K562 (cell line): ENCODE data around the gene MBIP.

ENCODE experiments used
- IRF2 ChIP-seq: sonication (generic); formaldehyde crosslinking; IDR thresholded peaks from 2 replicates; pipeline ENCODE4 v1.8.1; 2022; ENCODE audit warnings: mild to moderate bottlenecking, missing genetic modification reagents
- JUND ChIP-seq, 2 experiments: IDR thresholded peaks; 2 replicates in 1 of 2; 3 replicates in 1 of 2; pipeline ENCODE4 v1.6.1; 2011; ENCODE audit warnings: borderline replicate concordance in 2 of 2, low read depth in 2 of 2, low read length in 2 of 2, improper control_type of control experiment in 1 of 2, missing biosample characterization in 1 of 2, missing genetic modification characterization in 1 of 2, missing genetic modification reagents in 1 of 2
- MAFF ChIP-seq: IDR thresholded peaks from 2 replicates; pipeline ENCODE4 v1.6.1; 2012; ENCODE audit warnings: low read length, improper control_type of control experiment
- MEF2A ChIP-seq: IDR thresholded peaks from 2 replicates; pipeline ENCODE4 v1.6.1; 2011; ENCODE audit warnings: low read depth, mild to moderate bottlenecking, low read length, moderate library complexity; ENCODE audit not compliant: control insufficient read depth
- MXD1 ChIP-seq: fragments of 250-450 bp; sonication (Bioruptor Pico); IDR thresholded peaks from 2 replicates; pipeline ENCODE4 v1.8.0; 2021; ENCODE audit warnings: borderline replicate concordance, mild to moderate bottlenecking, moderate library complexity; ENCODE audit not compliant: poor library complexity, severe bottlenecking
- NR2C2 ChIP-seq, 2 experiments: fragments of 200-800 bp in 1 of 2; sonication (Bioruptor generic) in 1 of 2; sonication (generic) in 1 of 2; formaldehyde crosslinking in 1 of 2; IDR thresholded peaks; 2 replicates each; pipeline versions ENCODE4 v1.6.1 to v1.8.0; 2016 to 2022; ENCODE audit warnings: mild to moderate bottlenecking in 1 of 2, missing compliant biosample characterization in 1 of 2, missing genetic modification characterization in 1 of 2, missing genetic modification reagents in 1 of 2
- POLR2AphosphoS5 ChIP-seq: IDR thresholded peaks from 2 replicates; pipeline ENCODE4 v1.6.1; 2011; ENCODE audit warnings: mild to moderate bottlenecking, low read depth, low read length, moderate library complexity; ENCODE audit not compliant: control insufficient read depth, insufficient read depth
- PTBP1 ChIP-seq: fragments of 200-400 bp; formaldehyde crosslinking; IDR thresholded peaks from 2 replicates; pipeline ENCODE4 v1.6.1; 2017; ENCODE audit warnings: low read depth, low read length
- TAF1 ChIP-seq: IDR thresholded peaks from 2 replicates; pipeline ENCODE4 v1.6.1; 2011; ENCODE audit warnings: mild to moderate bottlenecking, low read length, moderate library complexity; ENCODE audit not compliant: insufficient read depth, control insufficient read depth, severe bottlenecking; ENCODE audit errors: extremely low read depth
- ZNF23 ChIP-seq: fragments of 250-450 bp; sonication (Bioruptor Pico); IDR thresholded peaks from 2 replicates; pipeline ENCODE4 v1.4.0; 2020; ENCODE audit warnings: mild to moderate bottlenecking
- ZNF263 ChIP-seq: sonication (generic); formaldehyde crosslinking; IDR thresholded peaks from 2 replicates; pipeline ENCODE4 v1.8.0; 2022; ENCODE audit warnings: mild to moderate bottlenecking, missing genetic modification reagents, borderline replicate concordance
- TF ChIP-seq, protein P1 (sequence below), 3 experiments: IDR thresholded peaks in 2 of 3; conservative IDR thresholded peaks in 1 of 3; 2 replicates each; pipeline ENCODE4 v1.5.1; 2011 to 2012; ENCODE audit warnings: low read length in 3 of 3, mild to moderate bottlenecking in 3 of 3, control low read depth in 2 of 3, improper control_type of control experiment in 1 of 3, inconsistent platforms in 1 of 3, low read depth in 1 of 3, mixed read lengths in 1 of 3, moderate library complexity in 1 of 3; ENCODE audit not compliant: insufficient read depth in 2 of 3
- TF ChIP-seq, protein P2 (sequence below): sonication (generic); formaldehyde crosslinking; IDR thresholded peaks from 2 replicates; pipeline ENCODE4 v1.8.0; 2022; ENCODE audit warnings: mild to moderate bottlenecking, low read depth, missing genetic modification reagents
- TF ChIP-seq, protein P3 (sequence below): fragments of 450-650 bp; IDR thresholded peaks from 2 replicates; pipeline ENCODE4 v1.6.1; 2016; ENCODE audit warnings: mild to moderate bottlenecking

- TF ChIP-seq, protein P1, sequence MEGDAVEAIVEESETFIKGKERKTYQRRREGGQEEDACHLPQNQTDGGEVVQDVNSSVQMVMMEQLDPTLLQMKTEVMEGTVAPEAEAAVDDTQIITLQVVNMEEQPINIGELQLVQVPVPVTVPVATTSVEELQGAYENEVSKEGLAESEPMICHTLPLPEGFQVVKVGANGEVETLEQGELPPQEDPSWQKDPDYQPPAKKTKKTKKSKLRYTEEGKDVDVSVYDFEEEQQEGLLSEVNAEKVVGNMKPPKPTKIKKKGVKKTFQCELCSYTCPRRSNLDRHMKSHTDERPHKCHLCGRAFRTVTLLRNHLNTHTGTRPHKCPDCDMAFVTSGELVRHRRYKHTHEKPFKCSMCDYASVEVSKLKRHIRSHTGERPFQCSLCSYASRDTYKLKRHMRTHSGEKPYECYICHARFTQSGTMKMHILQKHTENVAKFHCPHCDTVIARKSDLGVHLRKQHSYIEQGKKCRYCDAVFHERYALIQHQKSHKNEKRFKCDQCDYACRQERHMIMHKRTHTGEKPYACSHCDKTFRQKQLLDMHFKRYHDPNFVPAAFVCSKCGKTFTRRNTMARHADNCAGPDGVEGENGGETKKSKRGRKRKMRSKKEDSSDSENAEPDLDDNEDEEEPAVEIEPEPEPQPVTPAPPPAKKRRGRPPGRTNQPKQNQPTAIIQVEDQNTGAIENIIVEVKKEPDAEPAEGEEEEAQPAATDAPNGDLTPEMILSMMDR (IDR thresholded peaks at IDR 0.05 in 2 of 3, conservative IDR thresholded peaks at IDR 0.05 in 1 of 3; ENCODE audit: insufficient read depth in 2 of 3, low read depth in 1 of 3, low read length in 3 of 3) = no peak
- TF ChIP-seq TAF1 (no peak), JUND (IDR thresholded peaks at IDR 0.05; ENCODE audit: borderline replicate concordance, low read depth, low read length) (no peak), JUND (tag; IDR thresholded peaks at IDR 0.05; ENCODE audit: borderline replicate concordance, low read depth, low read length) (no peak), PTBP1 (no peak), ZNF263 (no peak), MEF2A (no peak), IRF2 (CRISPR knock-in tag) (no peak), MAFF (no peak), MXD1 (no peak), POLR2AphosphoS5 (no peak), ZNF23 (CRISPR knock-in tag) (no peak), NR2C2 (CRISPR knock-in tag; IDR thresholded peaks at IDR 0.05) (no peak), NR2C2 (tag; IDR thresholded peaks at IDR 0.05) (no peak)
- TF ChIP-seq, protein P2, sequence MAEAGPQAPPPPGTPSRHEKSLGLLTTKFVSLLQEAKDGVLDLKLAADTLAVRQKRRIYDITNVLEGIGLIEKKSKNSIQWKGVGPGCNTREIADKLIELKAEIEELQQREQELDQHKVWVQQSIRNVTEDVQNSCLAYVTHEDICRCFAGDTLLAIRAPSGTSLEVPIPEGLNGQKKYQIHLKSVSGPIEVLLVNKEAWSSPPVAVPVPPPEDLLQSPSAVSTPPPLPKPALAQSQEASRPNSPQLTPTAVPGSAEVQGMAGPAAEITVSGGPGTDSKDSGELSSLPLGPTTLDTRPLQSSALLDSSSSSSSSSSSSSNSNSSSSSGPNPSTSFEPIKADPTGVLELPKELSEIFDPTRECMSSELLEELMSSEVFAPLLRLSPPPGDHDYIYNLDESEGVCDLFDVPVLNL (CRISPR knock-in tag) = no peak
- TF ChIP-seq, protein P3, sequence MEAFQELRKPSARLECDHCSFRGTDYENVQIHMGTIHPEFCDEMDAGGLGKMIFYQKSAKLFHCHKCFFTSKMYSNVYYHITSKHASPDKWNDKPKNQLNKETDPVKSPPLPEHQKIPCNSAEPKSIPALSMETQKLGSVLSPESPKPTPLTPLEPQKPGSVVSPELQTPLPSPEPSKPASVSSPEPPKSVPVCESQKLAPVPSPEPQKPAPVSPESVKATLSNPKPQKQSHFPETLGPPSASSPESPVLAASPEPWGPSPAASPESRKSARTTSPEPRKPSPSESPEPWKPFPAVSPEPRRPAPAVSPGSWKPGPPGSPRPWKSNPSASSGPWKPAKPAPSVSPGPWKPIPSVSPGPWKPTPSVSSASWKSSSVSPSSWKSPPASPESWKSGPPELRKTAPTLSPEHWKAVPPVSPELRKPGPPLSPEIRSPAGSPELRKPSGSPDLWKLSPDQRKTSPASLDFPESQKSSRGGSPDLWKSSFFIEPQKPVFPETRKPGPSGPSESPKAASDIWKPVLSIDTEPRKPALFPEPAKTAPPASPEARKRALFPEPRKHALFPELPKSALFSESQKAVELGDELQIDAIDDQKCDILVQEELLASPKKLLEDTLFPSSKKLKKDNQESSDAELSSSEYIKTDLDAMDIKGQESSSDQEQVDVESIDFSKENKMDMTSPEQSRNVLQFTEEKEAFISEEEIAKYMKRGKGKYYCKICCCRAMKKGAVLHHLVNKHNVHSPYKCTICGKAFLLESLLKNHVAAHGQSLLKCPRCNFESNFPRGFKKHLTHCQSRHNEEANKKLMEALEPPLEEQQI = no peak
These were observed 66.3 kb downstream of the MBIP start for GRCh38 chr14:36254020-36254624.
